ENCODE results near the gene NME9.

DNA sequence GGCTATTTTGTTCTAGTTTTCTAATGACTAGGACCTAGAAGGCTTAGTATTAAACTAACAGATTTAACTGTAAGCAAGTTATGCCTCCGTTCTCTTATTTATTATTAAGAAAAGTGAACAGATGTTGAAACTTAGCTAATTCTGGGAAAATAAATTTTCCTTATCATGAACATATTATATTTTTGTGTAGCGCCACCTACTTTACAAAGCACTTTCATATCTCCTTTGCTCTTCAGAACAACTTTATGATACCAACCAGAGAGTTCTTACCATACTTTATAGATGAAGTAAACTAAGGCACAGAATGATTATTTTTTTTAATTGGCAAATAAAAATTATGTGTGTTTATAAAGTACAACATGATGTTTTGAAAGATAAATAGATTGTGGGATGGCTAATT lies 59.4 kb downstream of the NME9 start:
- TF ChIP-seq, protein P1, sequence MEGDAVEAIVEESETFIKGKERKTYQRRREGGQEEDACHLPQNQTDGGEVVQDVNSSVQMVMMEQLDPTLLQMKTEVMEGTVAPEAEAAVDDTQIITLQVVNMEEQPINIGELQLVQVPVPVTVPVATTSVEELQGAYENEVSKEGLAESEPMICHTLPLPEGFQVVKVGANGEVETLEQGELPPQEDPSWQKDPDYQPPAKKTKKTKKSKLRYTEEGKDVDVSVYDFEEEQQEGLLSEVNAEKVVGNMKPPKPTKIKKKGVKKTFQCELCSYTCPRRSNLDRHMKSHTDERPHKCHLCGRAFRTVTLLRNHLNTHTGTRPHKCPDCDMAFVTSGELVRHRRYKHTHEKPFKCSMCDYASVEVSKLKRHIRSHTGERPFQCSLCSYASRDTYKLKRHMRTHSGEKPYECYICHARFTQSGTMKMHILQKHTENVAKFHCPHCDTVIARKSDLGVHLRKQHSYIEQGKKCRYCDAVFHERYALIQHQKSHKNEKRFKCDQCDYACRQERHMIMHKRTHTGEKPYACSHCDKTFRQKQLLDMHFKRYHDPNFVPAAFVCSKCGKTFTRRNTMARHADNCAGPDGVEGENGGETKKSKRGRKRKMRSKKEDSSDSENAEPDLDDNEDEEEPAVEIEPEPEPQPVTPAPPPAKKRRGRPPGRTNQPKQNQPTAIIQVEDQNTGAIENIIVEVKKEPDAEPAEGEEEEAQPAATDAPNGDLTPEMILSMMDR (IDR thresholded peaks at IDR 0.05; ENCODE audit: insufficient read depth, low read length): no peak
- no peak for TF ChIP-seq POLR2AphosphoS5 (IDR thresholded peaks at IDR 0.05; ENCODE audit: low read depth)

Data from HL-60 (cell line).